H54 (cell line): Measurements from ENCODE around the gene POLRMT.

Source experiments
- DNase-seq: peaks from one replicate; pipeline ENCODE4 v3.0.0; 2011; ENCODE audit warnings: low spot score, mixed read lengths; ENCODE audit not compliant: insufficient read length
- FAIRE-seq: peaks from 3 replicates; lab custom pipeline; 2011; peaks lifted over from hg19 to GRCh38; lab: Jason Lieb, UNC
- POLR2A ChIP-seq: IDR thresholded peaks from 2 replicates; pipeline ENCODE4 v1.6.1; 2011; ENCODE audit warnings: low read depth, mild to moderate bottlenecking, low read length

Gene POLRMT

GRCh38 chr19:570251-570686, 63.1 kb downstream of the POLRMT start:
- no peak for TF ChIP-seq POLR2A
- DNase-seq (no peak), FAIRE-seq (no peak)

- FAIRE-seq (no peak), DNase-seq (no peak)
- TF ChIP-seq POLR2A = no peak
Measured at GRCh38 chr19:567296-567900, 65.9 kb downstream of the POLRMT start.
